ENCODE measurements around the gene MTARC2. TPM values are rescaled to one million over a fixed set of nuclear protein-coding genes. Genes with fewer than 3 reads are reported as not detected.
A peak's percentile ranks its signal among the peaks of the same experiment; 100 is the strongest.

Gene MTARC2
- total RNA-seq, 1 donor from 2014 or later = 56.6 TPM

- intact Hi-C loops (cut with DNase I) = no loop called here
- Histone ChIP-seq H3K9me3 (no peaks in the 10 kb centered on the region), H3K4me3 (no peak overlapping the region), H3K36me3 (no peaks in the 10 kb centered on the region), H3K27me3 (ENCODE audit: low read depth) (no peaks in the 10 kb centered on the region), H3K4me1 (peaks cover 25% of the 10 kb centered on the region), H3K27ac (no peak overlapping the region)
- TF ChIP-seq CTCF (IDR thresholded peaks at IDR 0.05) = no peak
- no peak for DNase-seq
- peak; percentile 55 to 58 for ATAC-seq
Measured at GRCh38 chr1:220828179-220828490, 80.0 kb downstream of the MTARC2 start.

GRCh38 chr1:220828950-220829586, 80.9 kb downstream of the MTARC2 start:
- ATAC-seq (no peak), DNase-seq (no peak)
- intact Hi-C loops (cut with DNase I) = no loop called here
- Histone ChIP-seq H3K27me3 (ENCODE audit: low read depth) (no peaks in the 10 kb centered on the region), H3K27ac (no peak overlapping the region), H3K4me1 (peaks cover 25% of the 10 kb centered on the region), H3K36me3 (no peaks in the 10 kb centered on the region), H3K4me3 (no peak overlapping the region), H3K9me3 (no peaks in the 10 kb centered on the region)
- TF ChIP-seq CTCF (IDR thresholded peaks at IDR 0.05) = no peak

- no peak for TF ChIP-seq CTCF (IDR thresholded peaks at IDR 0.05)
- no peak overlapping the region for H3K4me3 ChIP-seq
- H3K9me3 ChIP-seq = no peaks in the 10 kb centered on the region
- no peaks in the 10 kb centered on the region for H3K36me3 ChIP-seq
- intact Hi-C loops (cut with DNase I) = no loop called here
- H3K27me3 ChIP-seq (ENCODE audit: low read depth) = no peaks in the 10 kb centered on the region
- peaks cover 16% of the 10 kb centered on the region for H3K4me1 ChIP-seq
- H3K27ac ChIP-seq = no peak overlapping the region
- ATAC-seq = no peak
- DNase-seq = no peak
Measured at GRCh38 chr1:220833436-220833835, 85.3 kb downstream of the MTARC2 start.

Other genes starting within 250 kb of the MTARC2 start
- gene MARK1, start 220.2 kb upstream of the MTARC2 start, total RNA-seq = 2.4 TPM
- 26.3 TPM for gene C1orf115, start 58.0 kb upstream of the MTARC2 start, total RNA-seq
- gene MTARC1, start 38.6 kb downstream of the MTARC2 start, total RNA-seq = 37.6 TPM
- gene HLX, start 131.1 kb downstream of the MTARC2 start, total RNA-seq = 18.5 TPM

All from lower lobe of right lung (tissue), 2 donors.